H1 (cell line): Measurements from ENCODE around the gene TNFAIP8. TPM values are rescaled to one million over a fixed set of nuclear protein-coding genes. Genes with fewer than 3 reads are reported as not detected.

ENCODE experiments used
- CTCF ChIA-PET: fragments of 300-600 bp; sonication (Branson Sonifier 250); formaldehyde crosslinking; loops from one replicate; lab custom pipeline; 2021; ENCODE audit not compliant: partially characterized antibody; lab: Charles Lee
- POLR2A ChIA-PET: fragments of 300-600 bp; sonication (Branson Sonifier 250); formaldehyde crosslinking; loops from one replicate; lab custom pipeline; 2021; ENCODE audit warnings: inconsistent platforms; ENCODE audit not compliant: partially characterized antibody; lab: Charles Lee
- DNase-seq, 2 experiments: peaks; one replicate each; pipeline versions ENCODE4 v3.0.0 to v3.0.0-alpha.2; 2010 to 2022; ENCODE audit warnings: low spot score in 2 of 2, low read depth in 1 of 2, mixed read lengths in 1 of 2
- FAIRE-seq: peaks from 2 replicates; lab custom pipeline; 2011; peaks lifted over from hg19 to GRCh38; lab: Jason Lieb, UNC
- H2AFZ ChIP-seq: 2 replicates; pipeline ENCODE4 v1.8.1; 2012; ENCODE audit warnings: low read length, inconsistent platforms
- H2AK5ac ChIP-seq: 2 replicates; pipeline ENCODE4 v1.6.1; 2013; ENCODE audit warnings: low read depth, low read length
- H2BK120ac ChIP-seq: replicated peaks from 2 replicates; pipeline ENCODE3; 2013; ENCODE audit warnings: low read depth, low read length, inconsistent platforms
- H2BK12ac ChIP-seq: 2 replicates; pipeline ENCODE4 v1.6.1; 2013; ENCODE audit warnings: low read depth, low read length
- H2BK15ac ChIP-seq: 2 replicates; pipeline ENCODE4 v1.6.1; 2013; ENCODE audit warnings: low read length
- H2BK20ac ChIP-seq: 2 replicates; pipeline ENCODE4 v1.6.1; 2013; ENCODE audit warnings: low read length
- H2BK5ac ChIP-seq: 2 replicates; pipeline ENCODE4 v1.6.1; 2013; ENCODE audit warnings: low read depth, low read length
- H3K14ac ChIP-seq: 2 replicates; pipeline ENCODE4 v1.6.1; 2013; ENCODE audit warnings: inconsistent platforms; ENCODE audit not compliant: insufficient read length
- H3K18ac ChIP-seq: 2 replicates; pipeline ENCODE4 v1.6.1; 2013; ENCODE audit warnings: low read length; ENCODE audit errors: extremely low read depth
- H3K23ac ChIP-seq: 2 replicates; pipeline ENCODE4 v1.6.1; 2013; ENCODE audit warnings: inconsistent platforms; ENCODE audit not compliant: insufficient read length
- H3K23me2 ChIP-seq: 2 replicates; pipeline ENCODE4 v1.6.1; 2013; ENCODE audit warnings: low read depth, low read length
- H3K27ac ChIP-seq: 2 replicates; pipeline ENCODE4 v1.6.1; 2011; ENCODE audit warnings: low read depth, low read length, inconsistent platforms
- H3K27me3 ChIP-seq, 4 experiments: replicated peaks in 1 of 4; 1 replicate in 1 of 4; 2 replicates in 3 of 4; pipeline versions ENCODE4 v1.6.1 to v1.8.1; 2011 to 2013; ENCODE audit warnings: low read length in 3 of 4, mild to moderate bottlenecking in 3 of 4, inconsistent platforms in 2 of 4, mixed read lengths in 2 of 4, moderate library complexity in 1 of 4; ENCODE audit not compliant: control insufficient read depth in 3 of 4, insufficient read depth in 3 of 4; ENCODE audit errors: extremely low read depth in 1 of 4
- H3K36me3 ChIP-seq, 4 experiments: 2 replicates each; pipeline versions ENCODE4 v1.6.1 to v1.8.1; 2011 to 2013; ENCODE audit warnings: mild to moderate bottlenecking in 4 of 4, low read length in 3 of 4, moderate library complexity in 2 of 4, control low read depth in 1 of 4, inconsistent platforms in 1 of 4; ENCODE audit not compliant: insufficient read depth in 4 of 4, control insufficient read depth in 2 of 4
- H3K4ac ChIP-seq: replicated peaks from 2 replicates; pipeline ENCODE3; 2013; ENCODE audit warnings: low read length, low read depth, mixed read lengths, inconsistent platforms; ENCODE audit not compliant: insufficient read length
- H3K4me1 ChIP-seq, 4 experiments: replicated peaks in 1 of 4; 1 replicate in 1 of 4; 2 replicates in 3 of 4; pipeline versions ENCODE4 v1.6.1 to v1.8.1; 2011 to 2013; ENCODE audit warnings: low read length in 3 of 4, inconsistent platforms in 2 of 4, mixed read lengths in 1 of 4; ENCODE audit not compliant: insufficient read depth in 4 of 4, control insufficient read depth in 3 of 4
- H3K4me2 ChIP-seq, 2 experiments: 2 replicates each; pipeline versions ENCODE4 v1.6.1 to v1.8.1; 2011 to 2013; ENCODE audit warnings: low read depth in 2 of 2, low read length in 2 of 2, control low read depth in 1 of 2, inconsistent platforms in 1 of 2, mild to moderate bottlenecking in 1 of 2; ENCODE audit not compliant: insufficient read depth in 1 of 2
- H3K4me3 ChIP-seq, 4 experiments: fragments of 200-600, 300-600 bp in 1 of 4; sonication (generic), shearing (Covaris generic), sonication (Bioruptor Twin) in 1 of 4; 2 replicates each; pipeline versions ENCODE4 v1.5.1 to v1.8.1; 2011 to 2016; ENCODE audit warnings: low read length in 4 of 4, low read depth in 3 of 4, control low read depth in 2 of 4, inconsistent platforms in 2 of 4, mild to moderate bottlenecking in 2 of 4, mixed read lengths in 1 of 4, moderate library complexity in 1 of 4; ENCODE audit not compliant: insufficient read depth in 2 of 4; ENCODE audit errors: extremely low read depth in 1 of 4
- H3K56ac ChIP-seq: replicated peaks from 2 replicates; pipeline ENCODE3; 2013; ENCODE audit warnings: low read depth, mild to moderate bottlenecking, mixed read lengths, low read length, inconsistent platforms; ENCODE audit not compliant: insufficient read length
- H3K79me1 ChIP-seq: 2 replicates; pipeline ENCODE4 v1.6.1; 2013; ENCODE audit warnings: low read depth, low read length, control low read depth
- H3K79me2 ChIP-seq, 2 experiments: 2 replicates each; pipeline versions ENCODE4 v1.6.1 to v1.8.1; 2012 to 2013; ENCODE audit warnings: low read length in 2 of 2, mild to moderate bottlenecking in 2 of 2, inconsistent platforms in 1 of 2; ENCODE audit not compliant: insufficient read depth in 2 of 2, control insufficient read depth in 1 of 2
- H3K9ac ChIP-seq, 4 experiments: replicated peaks in 1 of 4; 1 replicate in 1 of 4; 2 replicates in 3 of 4; pipeline versions ENCODE4 v1.6.1 to v1.8.1; 2011 to 2013; ENCODE audit warnings: low read depth in 3 of 4, low read length in 3 of 4, control low read depth in 2 of 4, mild to moderate bottlenecking in 2 of 4, moderate library complexity in 2 of 4, inconsistent platforms in 1 of 4; ENCODE audit errors: extremely low read depth in 1 of 4
- H3K9me3 ChIP-seq, 2 experiments: 2 replicates each; pipeline versions ENCODE4 v1.6.1 to v1.8.1; 2012 to 2013; ENCODE audit warnings: mild to moderate bottlenecking in 2 of 2, moderate library complexity in 2 of 2, control low read depth in 1 of 2, inconsistent platforms in 1 of 2, low read depth in 1 of 2, low read length in 1 of 2, mixed read lengths in 1 of 2; ENCODE audit not compliant: insufficient read depth in 2 of 2
- H4K20me1 ChIP-seq, 2 experiments: replicated peaks in 1 of 2; 2 replicates each; pipeline versions ENCODE3 to v1.8.1; 2011 to 2013; ENCODE audit warnings: inconsistent platforms in 2 of 2, low read length in 2 of 2, mild to moderate bottlenecking in 1 of 2; ENCODE audit not compliant: insufficient read depth in 2 of 2, control insufficient read depth in 1 of 2
- H4K5ac ChIP-seq: 2 replicates; pipeline ENCODE4 v1.6.1; 2013; ENCODE audit warnings: low read length, low read depth, mixed read lengths, inconsistent platforms; ENCODE audit not compliant: insufficient read length
- H4K8ac ChIP-seq: 2 replicates; pipeline ENCODE4 v1.8.0; 2013; ENCODE audit warnings: mild to moderate bottlenecking, moderate library complexity, low read length, inconsistent platforms; ENCODE audit not compliant: insufficient read depth; ENCODE audit errors: extremely low read depth
- H4K91ac ChIP-seq: replicated peaks from 2 replicates; pipeline ENCODE3; 2013; ENCODE audit warnings: low read length, mixed read lengths, inconsistent platforms; ENCODE audit not compliant: insufficient read length
- MAFK ChIP-seq: IDR thresholded peaks from 2 replicates; pipeline ENCODE4 v1.6.1; 2012; ENCODE audit warnings: low read depth, mild to moderate bottlenecking, improper control_type of control experiment, low read length
- NANOG ChIP-seq: IDR thresholded peaks from 2 replicates; pipeline ENCODE4 v1.6.1; 2011; ENCODE audit warnings: low read length, low read depth, mild to moderate bottlenecking, inconsistent platforms; ENCODE audit not compliant: insufficient read depth, poor library complexity, severe bottlenecking
- POLR2A ChIP-seq, 2 experiments: IDR thresholded peaks; 1 replicate in 1 of 2; 2 replicates in 1 of 2; pipeline ENCODE4 v1.6.1; 2011; ENCODE audit warnings: low read depth in 2 of 2, low read length in 2 of 2, mild to moderate bottlenecking in 2 of 2; ENCODE audit errors: control extremely low read depth in 1 of 2
- RFX5 ChIP-seq: IDR thresholded peaks from 2 replicates; pipeline ENCODE4 v1.6.1; 2011; ENCODE audit warnings: low read depth, low read length, improper control_type of control experiment, borderline replicate concordance
- TEAD4 ChIP-seq: IDR thresholded peaks from 2 replicates; pipeline ENCODE4 v1.6.1; 2012; ENCODE audit warnings: low read depth, low read length, inconsistent platforms, mixed read lengths
- WGBS, 2 experiments: shearing (Covaris generic) in 1 of 2; methylation state at CpG; one replicate each; pipeline versions ENCODE4 v1.1.6 to v1.1.7; 2013 to 2015; ENCODE audit warnings: low lambda C conversion rate in 2 of 2, mixed read lengths in 2 of 2, inconsistent platforms in 1 of 2, low coverage in 1 of 2, missing lambda C conversion rate in 1 of 2; ENCODE audit not compliant: insufficient replicate concordance in 2 of 2, insufficient coverage in 1 of 2, insufficient read length in 1 of 2; ENCODE audit errors: extremely low coverage in 1 of 2, missing lambda C conversion rate in 1 of 2; 5-methylcytosine and 5-hydroxymethylcytosine counted together
- polyA plus RNA-seq, 7 experiments: library from polyadenylated mRNA; depleted of rRNA in 3 of 7; stranded (reverse) in 5 of 7; unstranded in 2 of 7; fragments of >200 nt in 5 of 7; fragments of 200-250 nt in 2 of 7; gene quantifications; 1 replicate in 5 of 7; 2 replicates in 1 of 7; 4 replicates in 1 of 7; pipeline versions ENCODE4 v1.2.1 to v1.2.3, GENCODE V29; 2011 to 2013; ENCODE audit warnings: missing spikeins in 2 of 7, mixed read lengths in 2 of 7
- total RNA-seq: library from RNA; stranded (reverse); fragmentation: NEBNext Ultra II Directional; extraction: Animal tissue kit (Norgen Biotek cat#: 25700); gene quantifications from 2 replicates; pipeline ENCODE4 v1.2.1, GENCODE V29; 2021

The TNFAIP8 gene
- total and polyA plus RNA-seq, 2 of the 8 experiments (the other 6 are each of a cell fraction or from before 2014, with no cell fraction given), result 12.4 to 19.3 TPM

DNA sequence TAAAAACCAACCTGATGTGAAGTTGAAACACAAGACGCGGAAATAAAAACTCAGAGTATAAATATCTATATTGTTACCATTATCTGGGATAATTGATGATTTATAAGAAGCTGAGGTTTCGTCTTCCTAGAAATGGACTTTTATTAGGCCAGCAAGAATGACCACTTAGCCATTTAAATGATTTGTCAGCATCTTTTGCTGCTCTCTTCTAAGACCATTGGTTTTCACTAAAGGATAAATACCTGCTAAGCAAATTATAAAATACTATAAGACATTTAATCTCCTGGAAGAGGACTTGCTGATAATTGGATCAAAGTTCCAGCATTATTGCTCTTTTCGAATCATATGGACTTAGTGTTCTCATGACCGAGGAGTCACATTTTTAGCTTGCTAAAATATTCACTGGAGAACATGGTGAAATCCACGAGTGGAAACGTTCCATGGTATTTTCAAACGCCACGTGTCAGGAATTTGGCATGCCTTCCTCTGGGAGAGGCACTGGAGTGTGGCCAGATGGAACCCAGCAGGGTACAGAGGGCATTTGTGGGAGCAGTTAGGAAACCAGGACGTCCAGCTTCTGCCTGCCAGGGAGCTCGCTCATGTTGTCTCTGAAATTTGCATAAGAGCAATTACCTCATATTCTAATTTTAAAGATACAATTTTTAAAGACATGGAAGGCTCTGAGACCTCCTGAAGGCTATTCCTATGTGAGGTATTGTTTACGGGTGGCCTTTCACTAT lies 43.1 kb downstream of the TNFAIP8 start:
- POLR2A ChIA-PET, result interaction anchor here (0.6 to 0.9 kb wide), 2 partner anchors 8 to 9 kb away, joined by 3 read pairs; no protein-coding TSS in a partner anchor

More for the DNA sequence above, 43.1 kb downstream of the TNFAIP8 start:
- no peak overlapping the region for H2BK20ac ChIP-seq
- H3K56ac ChIP-seq, result no peak overlapping the region
- H3K23ac ChIP-seq, result no peak overlapping the region
- DNase-seq, result peak in 1 of 2 experiments; percentile 34
- H3K79me2 ChIP-seq, result no peaks in the 10 kb centered on the region
- no peaks in the 10 kb centered on the region for H3K9me3 ChIP-seq
- no peak overlapping the region for H3K4ac ChIP-seq
- H3K9ac ChIP-seq, result no peak overlapping the region
- H4K8ac ChIP-seq, result no peak overlapping the region; the same call in 1 of the 2 replicates
- H3K14ac ChIP-seq, result no peak overlapping the region
- no peak overlapping the region for H4K5ac ChIP-seq
- H2BK120ac ChIP-seq, result no peak overlapping the region
- FAIRE-seq, result no peak
- TF ChIP-seq POLR2A (IDR thresholded peaks at IDR 0.05; ENCODE audit: control extremely low read depth in 1 of 2, low read depth in 2 of 2, low read length in 2 of 2) (no peak), MAFK (0 out of 2 replicates have a peak, but pooled peaks have one; percentile 13), RFX5 (no peak), NANOG (no peak), TEAD4 (0 out of 2 replicates have a peak, but pooled peaks have one; percentile 5)
- H2BK15ac ChIP-seq, result no peak overlapping the region
- H3K36me3 ChIP-seq, result no peaks in the 10 kb centered on the region; a peak in 2 of 8 replicates
- no peak overlapping the region for H3K4me3 ChIP-seq
- CTCF ChIA-PET, result interaction anchor here (0.6 to 1.4 kb wide), 5 partner anchors 12 to 387 kb away, joined by 3 to 8 read pairs (median 3); no protein-coding TSS in a partner anchor
- no peak overlapping the region for H2BK5ac ChIP-seq
- H4K20me1 ChIP-seq, result no peaks in the 10 kb centered on the region
- H3K79me1 ChIP-seq, result no peaks in the 10 kb centered on the region
- H2AK5ac ChIP-seq, result no peak overlapping the region
- H4K91ac ChIP-seq, result no peak overlapping the region
- no peaks in the 10 kb centered on the region for H3K23me2 ChIP-seq
- H3K18ac ChIP-seq, result no peak overlapping the region
- peaks cover 0 to 12% (median 2%) of the 10 kb centered on the region in 4 experiments; a peak in 3 of 7 replicates for H3K4me1 ChIP-seq
- H3K27me3 ChIP-seq, result no peaks in the 10 kb centered on the region
- no peak overlapping the region for H3K4me2 ChIP-seq
- WGBS, 2 experiments, result 86% methylated on average over 12 of the region's 12 CpGs; no CpG with 5 or more reads in 1 of the 2 experiments
- H3K27ac ChIP-seq, result no peak overlapping the region
- H2AFZ ChIP-seq, result no peak overlapping the region
- no peak overlapping the region for H2BK12ac ChIP-seq
